HS-27A (cell line): Measurements from ENCODE around the gene ARMC2.

Experiments used
- DNase-seq: peaks from one replicate; pipeline ENCODE4 v3.0.0-alpha.2; 2012; ENCODE audit warnings: low read depth, missing footprints

Gene ARMC2

GRCh38 chr6:109019911-109020310 lies 171.7 kb downstream of the ARMC2 start:
- no peak for DNase-seq

GRCh38 chr6:109021870-109022269 lies 173.6 kb downstream of the ARMC2 start:
- DNase-seq = no peak

GRCh38 chr6:109023356-109023925 lies 175.2 kb downstream of the ARMC2 start:
- DNase-seq = no peak
